Measurements from ENCODE around the gene TEKTIP1. TPM values are rescaled to one million over a fixed set of nuclear protein-coding genes. Genes with fewer than 3 reads are reported as not detected.
"Not testable (repeated sequence)": the region's sequence is repeated elsewhere in the genome, so short reads cannot be mapped to it uniquely, and the experiment has no call there.

TEKTIP1 gene
- polyA plus RNA-seq, 1 donor from 2014 or later = not detected

- H3K27ac ChIP-seq (ENCODE audit: low read length) = no peak overlapping the region
- TF ChIP-seq POLR2AphosphoS5 (IDR thresholded peaks at IDR 0.05) (no peak), RAD21 (conservative IDR thresholded peaks at IDR 0.05) (no peak), SMC3 (conservative IDR thresholded peaks at IDR 0.05; ENCODE audit: poor library complexity) (no peak), REST (IDR thresholded peaks at IDR 0.05; ENCODE audit: borderline replicate concordance) (no peak), MXI1 (conservative IDR thresholded peaks at IDR 0.05; ENCODE audit: poor library complexity, severe bottlenecking) (no peak), CTCF (IDR thresholded peaks at IDR 0.05; ENCODE audit: poor library complexity, severe bottlenecking) (no peak), TAF1 (IDR thresholded peaks at IDR 0.05; ENCODE audit: low read depth) (no peak), EZH2 (IDR thresholded peaks at IDR 0.05; ENCODE audit: borderline replicate concordance, insufficient read depth, low read length, poor library complexity, severe bottlenecking) (no peak), EP300 (conservative IDR thresholded peaks at IDR 0.05; ENCODE audit: poor library complexity, severe bottlenecking) (no peak)
These were observed 10.9 kb upstream of the TEKTIP1 start for GRCh38 chr19:3528080-3528479.

GRCh38 chr19:3528539-3529211 lies 10.3 kb upstream of the TEKTIP1 start:
- Histone ChIP-seq H3K4me3 (ENCODE audit: low read length) (no peak overlapping the region), H4K20me1 (ENCODE audit: insufficient read depth) (no peaks in the 10 kb centered on the region), H3F3A (ENCODE audit: insufficient read depth, low read length, poor library complexity, severe bottlenecking) (no peaks in the 10 kb centered on the region), H3K27me3 (ENCODE audit: insufficient read depth, low read depth, low read length) (no peaks in the 10 kb centered on the region), H3K9me3 (ENCODE audit: low read length) (no peaks in the 10 kb centered on the region), H2AFZ (ENCODE audit: low read depth, low read length) (no peak overlapping the region), H3K9me2 (ENCODE audit: insufficient read depth, low read length) (no peaks in the 10 kb centered on the region), H3K27ac (ENCODE audit: low read length) (no peak overlapping the region), H3K79me2 (replicated peaks; ENCODE audit: insufficient read depth, low read length) (no peaks in the 10 kb centered on the region), H3K9ac (ENCODE audit: low read length) (no peak overlapping the region), H3K4me2 (ENCODE audit: low read length) (no peak overlapping the region), H3K36me3 (ENCODE audit: insufficient read depth, low read length) (peaks cover 4% of the 10 kb centered on the region)
- TF ChIP-seq EZH2 (IDR thresholded peaks at IDR 0.05; ENCODE audit: borderline replicate concordance, insufficient read depth, low read length, poor library complexity, severe bottlenecking) (no peak), TAF1 (IDR thresholded peaks at IDR 0.05; ENCODE audit: low read depth) (no peak), RAD21 (conservative IDR thresholded peaks at IDR 0.05) (no peak), EP300 (conservative IDR thresholded peaks at IDR 0.05; ENCODE audit: poor library complexity, severe bottlenecking) (no peak), MXI1 (conservative IDR thresholded peaks at IDR 0.05; ENCODE audit: poor library complexity, severe bottlenecking) (no peak), CTCF (IDR thresholded peaks at IDR 0.05; ENCODE audit: poor library complexity, severe bottlenecking) (no peak), REST (IDR thresholded peaks at IDR 0.05; ENCODE audit: borderline replicate concordance) (no peak), POLR2AphosphoS5 (IDR thresholded peaks at IDR 0.05) (no peak), SMC3 (conservative IDR thresholded peaks at IDR 0.05; ENCODE audit: poor library complexity) (no peak)

More at GRCh38 chr19:3528080-3528479, 10.9 kb upstream of the TEKTIP1 start:
- Histone ChIP-seq H3K9me2 (ENCODE audit: insufficient read depth, low read length) (no peaks in the 10 kb centered on the region), H3K79me2 (replicated peaks; ENCODE audit: insufficient read depth, low read length) (no peaks in the 10 kb centered on the region), H3K4me2 (ENCODE audit: low read length) (no peak overlapping the region), H3K9me3 (ENCODE audit: low read length) (no peaks in the 10 kb centered on the region), H3K36me3 (ENCODE audit: insufficient read depth, low read length) (peaks cover 4% of the 10 kb centered on the region), H2AFZ (ENCODE audit: low read depth, low read length) (no peak overlapping the region), H3F3A (ENCODE audit: insufficient read depth, low read length, poor library complexity, severe bottlenecking) (no peaks in the 10 kb centered on the region), H4K20me1 (ENCODE audit: insufficient read depth) (no peaks in the 10 kb centered on the region), H3K9ac (ENCODE audit: low read length) (no peak overlapping the region), H3K4me3 (ENCODE audit: low read length) (no peak overlapping the region), H3K27me3 (ENCODE audit: insufficient read depth, low read depth, low read length) (no peaks in the 10 kb centered on the region)

GRCh38 chr19:3529299-3529698 lies 9.7 kb upstream of the TEKTIP1 start:
- not testable (repeated sequence) for H3K9ac ChIP-seq (ENCODE audit: low read length); H3K9me3 ChIP-seq (ENCODE audit: low read length); H2AFZ ChIP-seq (ENCODE audit: low read depth, low read length); H3F3A ChIP-seq (ENCODE audit: insufficient read depth, low read length, poor library complexity, severe bottlenecking); H3K4me3 ChIP-seq (ENCODE audit: low read length); H3K4me2 ChIP-seq (ENCODE audit: low read length); H3K9me2 ChIP-seq (ENCODE audit: insufficient read depth, low read length); H3K36me3 ChIP-seq (ENCODE audit: insufficient read depth, low read length); H3K27ac ChIP-seq (ENCODE audit: low read length); H3K79me2 ChIP-seq (replicated peaks; ENCODE audit: insufficient read depth, low read length); H3K27me3 ChIP-seq (ENCODE audit: insufficient read depth, low read depth, low read length); H4K20me1 ChIP-seq (ENCODE audit: insufficient read depth)

Measured in neural cell (in vitro differentiated cells).